GM18502 (cell line): Measurements from ENCODE around the gene SHC4.
"Not testable (repeated sequence)": the region's sequence is repeated elsewhere in the genome, so short reads cannot be mapped to it uniquely, and the experiment has no call there.

Experiments used
- ATAC-seq: cut with Tn5 transposase; IDR thresholded peaks from one replicate; pipeline ENCODE4 v1.9.1; 2021; ENCODE audit warnings: mild to moderate bottlenecking; ENCODE audit not compliant: unreplicated experiment, poor library complexity

Gene SHC4

DNA sequence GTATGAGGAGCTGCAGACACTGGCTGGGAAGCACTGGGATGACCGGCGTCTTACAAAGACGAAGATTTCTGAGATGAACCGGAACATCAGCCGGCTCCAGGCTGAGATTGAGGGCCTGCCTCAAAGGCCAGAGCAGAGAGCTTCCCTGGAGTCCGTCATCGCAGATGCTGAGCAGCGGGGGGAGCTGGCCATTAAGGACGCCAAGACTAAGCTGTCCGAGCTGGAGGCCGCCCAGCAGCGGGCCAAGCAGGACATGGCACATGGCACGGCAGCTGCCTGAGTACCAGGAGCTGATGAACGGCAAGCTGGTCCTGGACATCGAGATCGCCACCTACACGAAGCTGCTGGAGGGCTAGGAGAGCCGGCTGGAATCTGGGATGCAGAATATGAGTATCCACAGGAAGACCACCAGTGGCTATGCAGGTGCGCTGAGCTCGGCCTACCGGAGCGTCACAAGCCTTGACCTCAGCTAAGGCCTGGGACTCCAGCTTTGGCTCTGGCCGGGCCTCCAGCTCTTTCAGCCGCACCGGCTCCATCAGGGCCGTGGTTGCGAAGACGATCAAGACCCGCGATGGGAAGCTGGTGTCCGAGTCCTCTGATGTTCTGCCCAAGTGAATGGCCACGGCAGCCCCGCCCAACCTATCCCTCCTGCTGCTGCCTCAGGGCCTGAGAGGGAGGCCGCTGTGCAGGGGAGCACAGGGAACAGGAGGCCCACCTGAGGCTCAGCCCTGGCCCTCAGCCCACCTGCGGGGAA, 9.2 kb upstream of the SHC4 start:
- no peak for ATAC-seq

DNA sequence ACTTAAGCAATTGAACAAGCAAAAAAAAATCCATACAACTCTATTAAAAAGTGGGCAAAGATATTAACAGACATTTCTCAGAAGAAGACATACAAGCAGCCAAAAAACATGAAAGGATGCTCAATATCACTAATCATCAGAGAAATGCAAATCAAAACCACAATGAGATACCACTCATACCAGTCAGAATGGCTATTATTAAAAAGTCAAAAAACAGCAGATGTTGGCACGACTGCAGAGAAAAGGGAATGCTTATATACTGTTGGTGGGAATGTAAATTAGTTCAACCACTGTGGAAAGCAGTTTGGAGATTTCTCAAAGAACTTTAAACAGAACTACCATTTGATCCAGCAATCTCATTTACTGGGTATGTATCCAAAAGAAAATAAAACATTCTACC, 7.2 kb upstream of the SHC4 start:
- not testable (repeated sequence) for ATAC-seq

DNA sequence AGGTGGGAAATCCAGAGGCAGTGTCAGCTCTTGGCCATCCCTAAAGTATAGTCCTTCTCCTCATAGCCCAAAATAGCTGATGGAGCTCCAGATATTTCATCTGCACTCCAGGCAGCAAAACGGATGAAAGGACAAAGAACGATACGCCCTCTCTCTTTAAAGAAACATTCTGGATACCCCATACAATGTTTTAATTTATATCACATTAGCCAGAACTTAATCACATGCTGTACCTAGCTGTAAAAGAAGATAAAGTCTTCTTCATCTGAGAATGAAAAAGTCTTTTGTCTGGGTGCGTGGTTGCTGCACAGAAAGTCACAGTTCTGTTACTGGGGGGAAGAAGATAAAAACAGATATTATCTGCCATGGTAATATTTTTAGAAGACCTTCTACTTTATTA, 4.3 kb upstream of the SHC4 start:
- ATAC-seq, result no peak

DNA sequence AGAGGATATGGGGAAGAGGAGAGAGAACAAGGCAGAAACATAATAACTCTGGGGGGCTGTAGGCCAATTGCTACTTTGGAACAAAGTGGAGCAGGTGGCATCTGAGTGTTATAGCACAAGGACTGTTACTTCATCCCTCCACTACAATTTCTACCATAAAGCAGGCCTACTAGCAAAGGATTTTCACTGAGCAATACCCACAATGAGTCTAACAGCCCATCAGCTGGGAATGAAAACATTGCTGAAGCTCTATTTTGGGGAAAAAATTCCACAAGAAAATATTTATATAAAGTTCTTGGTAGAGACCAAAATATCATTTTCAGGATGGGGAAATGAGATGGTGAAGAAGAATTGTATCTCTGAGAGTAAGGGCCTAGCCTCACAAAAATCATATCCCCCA, 3.6 kb upstream of the SHC4 start:
- no peak for ATAC-seq

DNA sequence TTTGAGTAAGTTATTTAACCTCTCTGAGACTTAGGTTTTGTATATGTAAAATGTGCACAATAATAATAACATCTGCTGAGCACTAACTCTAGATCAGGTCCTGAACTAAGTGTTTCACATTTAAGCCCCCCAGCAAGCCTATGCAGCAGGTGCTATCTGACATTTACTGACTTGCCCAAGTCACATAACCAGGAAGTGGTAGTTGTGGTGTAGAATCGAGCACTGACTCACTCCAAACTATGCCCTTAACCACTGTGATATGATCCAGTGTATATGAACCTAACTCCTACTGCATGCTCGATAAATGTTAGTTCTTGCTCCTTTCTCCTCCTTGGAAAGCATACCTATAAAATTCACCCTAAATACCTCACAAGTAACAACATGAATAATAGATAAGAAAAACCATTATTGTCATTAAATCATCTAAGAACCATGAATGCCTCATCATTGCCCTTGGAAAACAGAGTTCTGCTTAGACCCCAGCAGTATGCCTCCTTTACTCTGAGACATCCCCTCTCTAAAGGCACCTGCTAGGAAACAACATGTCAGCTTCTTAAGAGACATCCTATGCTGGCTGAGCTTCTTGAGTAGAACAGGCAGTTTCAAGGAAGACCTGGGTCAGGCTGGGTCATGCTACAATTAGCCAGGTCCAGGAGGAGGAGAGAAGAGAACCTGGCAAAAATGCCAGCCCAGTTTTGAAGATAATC, 3.0 kb upstream of the SHC4 start:
- peak; percentile 79 for ATAC-seq

DNA sequence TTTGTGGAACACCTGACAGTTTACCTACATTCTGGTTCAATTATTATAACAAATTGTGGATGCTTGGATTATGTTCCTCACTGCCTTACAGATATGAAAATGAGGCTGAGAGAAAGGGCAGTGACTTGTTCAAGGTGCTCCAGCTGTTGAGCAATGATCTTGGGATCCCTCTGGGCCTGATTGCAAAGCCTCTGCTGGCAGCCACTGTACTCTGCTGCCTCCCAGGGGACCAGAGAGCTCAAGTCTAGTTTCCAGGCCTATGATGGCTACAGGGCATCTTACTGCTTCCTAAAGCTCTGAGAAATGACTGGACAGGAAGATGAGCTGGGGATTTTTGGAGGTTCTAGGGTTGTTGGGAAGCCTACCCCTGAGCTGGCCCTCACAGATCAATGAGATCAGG, 2.3 kb upstream of the SHC4 start:
- peak; percentile 74 for ATAC-seq

DNA sequence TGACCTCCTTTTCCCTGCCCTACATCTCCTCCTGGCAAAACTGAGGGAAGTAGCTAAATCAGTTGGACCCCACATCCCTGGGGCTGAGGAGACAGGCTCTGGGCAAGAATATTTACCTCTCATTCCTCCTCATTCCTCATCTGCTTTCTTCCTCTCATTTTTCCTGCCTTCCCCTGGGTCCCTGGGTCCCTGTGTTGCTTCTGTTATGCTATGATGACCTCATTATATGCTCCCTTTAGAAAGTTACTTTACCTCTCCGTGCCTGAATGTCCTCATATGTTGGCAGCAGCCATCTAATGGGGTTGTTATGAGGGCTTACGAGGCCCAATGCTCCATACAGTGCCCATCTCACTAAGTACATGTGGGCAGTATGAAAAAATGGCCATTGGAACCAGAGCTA, 1.2 kb upstream of the SHC4 start:
- ATAC-seq, result no peak

DNA sequence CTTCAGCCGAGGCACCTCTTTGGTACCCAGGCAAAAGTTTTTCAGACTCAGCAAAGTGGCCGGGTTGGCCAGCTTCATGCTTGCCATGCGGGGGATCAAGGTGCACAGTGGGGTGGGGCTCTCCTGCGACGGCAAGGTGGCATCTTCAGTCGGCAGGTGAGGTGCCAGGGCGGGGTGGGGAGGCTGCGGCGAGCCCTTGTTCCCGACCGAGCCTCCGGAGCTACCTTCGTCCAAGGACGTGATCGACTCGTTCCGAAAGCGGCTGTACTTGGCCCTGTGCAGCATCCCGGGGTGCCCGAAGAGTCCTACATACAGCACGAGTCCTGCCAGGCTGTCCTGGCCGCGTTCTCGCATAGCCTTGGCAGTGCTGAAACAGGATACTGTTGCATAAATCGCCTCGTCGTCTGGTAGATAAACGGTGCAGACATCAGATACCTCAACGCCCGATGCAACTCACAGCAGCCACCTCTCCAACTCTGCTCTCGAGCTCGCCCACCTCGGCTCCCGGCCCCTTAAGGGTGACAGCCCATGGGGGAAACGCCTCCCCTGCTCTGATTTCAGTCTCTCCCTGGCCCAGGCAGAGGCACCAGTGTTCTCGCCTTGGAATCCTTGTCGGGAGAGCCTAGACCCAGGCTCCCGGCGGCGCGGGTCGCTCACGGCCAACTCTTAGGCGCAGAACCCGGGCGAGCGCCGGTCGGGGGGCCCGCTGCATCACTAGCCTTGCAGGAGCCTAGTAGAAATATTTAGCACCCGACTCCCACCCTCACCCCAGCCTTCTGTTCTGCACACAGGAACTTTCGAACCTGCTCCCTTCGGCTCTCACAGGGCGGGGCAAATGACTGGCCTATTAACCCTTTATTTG, 826 bp downstream of the SHC4 start:
- ATAC-seq, result no peak

DNA sequence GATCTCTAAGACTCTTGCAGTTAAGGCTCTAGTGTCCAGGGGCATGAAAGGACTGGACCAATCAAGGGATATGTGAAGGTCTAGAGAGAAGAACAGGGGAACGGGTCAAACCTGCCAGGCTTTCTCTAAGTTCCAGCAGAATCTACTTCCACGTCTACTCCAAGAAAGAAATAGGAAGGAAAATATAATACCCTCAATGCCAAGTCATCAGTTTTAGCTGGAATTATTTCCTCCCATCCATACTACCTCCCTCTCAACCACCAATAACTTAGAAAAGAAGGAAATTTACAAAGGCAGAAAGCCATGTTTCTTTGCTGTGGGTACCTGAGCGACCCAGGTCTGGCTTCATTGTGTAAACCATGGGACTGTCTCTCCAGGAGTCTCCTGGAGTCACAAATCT, 7.8 kb downstream of the SHC4 start:
- no peak for ATAC-seq

DNA sequence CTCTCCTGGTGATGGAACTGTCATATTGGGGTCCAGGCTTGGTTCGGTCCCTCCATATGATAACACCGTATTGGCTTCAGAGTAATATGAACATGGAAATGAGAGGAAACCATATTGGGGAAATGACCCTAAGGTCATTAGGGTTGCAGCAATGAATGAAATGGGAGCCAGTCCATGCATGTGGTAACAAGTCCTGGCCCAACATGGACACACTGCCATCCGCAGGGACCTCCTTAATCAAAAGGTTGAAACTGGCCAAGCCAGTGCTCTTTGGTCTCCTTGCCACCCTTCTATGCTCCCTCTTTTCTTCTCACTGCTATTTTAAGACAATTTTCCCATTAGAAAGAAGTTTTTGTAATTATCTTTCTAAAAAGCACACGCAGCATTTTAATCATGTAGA, 8.3 kb downstream of the SHC4 start:
- no peak for ATAC-seq

DNA sequence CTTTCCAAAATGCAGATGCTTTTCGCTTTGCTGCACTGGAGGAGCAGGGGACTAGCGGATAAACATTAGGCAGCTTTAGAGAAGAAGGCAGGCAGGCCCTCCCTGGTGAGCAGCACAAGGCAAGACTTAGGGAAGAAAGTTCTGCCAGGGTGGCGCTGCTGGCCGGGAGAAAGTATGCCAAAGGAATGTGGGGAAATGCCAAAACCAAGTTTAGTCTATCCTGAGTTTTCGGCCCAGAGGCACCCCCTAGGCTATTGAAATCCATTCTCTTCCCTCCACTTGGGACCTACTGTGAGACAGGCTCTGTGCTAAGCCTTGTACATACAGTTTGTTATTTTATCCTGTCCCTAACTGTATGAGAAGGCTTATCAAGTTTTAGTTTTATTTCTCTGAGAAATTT, 9.2 kb downstream of the SHC4 start:
- no peak for ATAC-seq

DNA sequence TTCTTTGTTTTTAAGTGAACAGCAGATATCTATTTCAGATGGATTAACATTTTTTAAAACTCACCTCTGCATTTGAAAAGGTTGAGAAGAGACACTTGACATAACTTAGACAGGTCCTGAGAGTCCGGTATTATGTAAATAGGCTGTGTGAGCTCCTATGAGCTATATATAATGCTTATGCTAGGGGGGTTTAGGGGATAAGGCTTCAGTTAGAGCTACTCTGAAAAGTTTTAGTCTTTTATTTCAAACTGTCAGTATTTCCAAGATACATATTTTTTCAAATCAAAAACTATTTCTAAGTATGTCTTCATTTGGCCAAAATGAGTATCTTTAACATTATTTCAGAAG, 16.9 kb downstream of the SHC4 start:
- no peak for ATAC-seq

DNA sequence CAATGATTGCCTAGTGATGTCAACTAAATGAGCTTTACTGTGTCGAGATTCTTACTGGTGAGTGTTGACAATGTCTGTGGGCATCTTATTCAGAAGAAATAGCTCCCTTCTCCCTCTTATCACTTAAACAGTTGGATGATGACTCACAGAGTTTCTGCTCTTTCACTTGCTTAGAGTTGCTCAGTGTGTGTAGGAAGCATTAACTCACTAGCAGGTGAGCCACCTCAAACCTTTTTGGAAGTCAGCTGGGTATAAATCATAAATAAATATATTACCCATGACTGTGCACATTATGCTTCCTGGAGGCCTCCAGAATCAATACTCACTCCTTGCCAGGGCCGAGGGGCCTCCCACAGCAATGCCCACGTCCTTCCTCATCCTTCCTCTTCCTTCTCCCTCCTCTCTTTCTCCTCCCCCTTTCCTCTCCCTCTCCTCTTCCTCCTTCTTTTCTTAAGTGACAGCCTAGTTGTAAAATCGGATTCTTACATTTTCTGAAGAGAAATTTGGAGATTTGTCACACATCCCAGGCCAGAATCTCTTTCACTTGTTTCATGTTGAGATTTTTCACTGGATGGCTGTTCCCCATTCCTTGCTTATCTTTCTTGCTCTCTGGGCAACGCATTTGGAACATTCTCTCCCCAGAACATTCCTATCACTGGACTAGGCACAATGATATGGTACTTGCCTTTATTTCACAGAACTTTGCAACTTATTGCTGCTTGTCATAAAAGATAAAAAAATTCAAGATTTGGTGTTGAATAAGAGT, 17.5 kb downstream of the SHC4 start:
- ATAC-seq, result no peak

DNA sequence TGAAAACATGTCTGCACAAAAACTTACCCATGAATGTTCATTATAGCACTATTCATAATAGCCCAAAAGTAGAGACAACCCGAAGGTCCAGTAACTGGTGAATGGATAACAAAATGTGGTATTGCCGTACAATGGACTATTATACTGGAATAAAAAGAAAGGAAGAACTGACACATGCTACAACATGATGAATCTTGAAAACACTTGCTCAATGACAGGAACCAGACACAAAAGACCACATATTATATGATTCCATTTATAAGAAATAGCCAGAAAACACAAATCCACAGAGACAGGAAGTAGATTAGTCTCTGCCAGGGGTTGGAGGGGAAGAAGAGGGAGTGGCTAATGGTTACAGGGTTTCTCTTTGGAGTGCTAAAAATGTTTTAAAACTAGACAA, 18.3 kb downstream of the SHC4 start:
- no peak for ATAC-seq

DNA sequence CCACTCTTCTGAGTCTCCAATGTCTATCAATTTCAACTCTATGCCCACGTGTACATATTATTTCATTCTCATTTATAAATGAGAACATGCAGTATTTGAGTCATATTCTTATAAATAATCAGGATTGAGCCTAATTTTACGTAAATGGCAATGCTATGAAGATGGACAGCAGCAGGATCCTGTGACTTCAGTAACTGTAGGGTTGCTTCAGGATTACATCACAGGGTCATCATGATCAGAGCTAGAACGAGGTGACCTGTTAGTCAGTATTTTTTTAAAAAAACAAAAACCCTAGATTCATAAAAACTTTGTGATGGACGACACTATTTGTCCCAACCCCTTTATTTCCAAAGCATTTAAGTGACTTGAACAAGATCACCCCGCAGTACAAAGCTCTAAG, 21.8 kb downstream of the SHC4 start:
- no peak for ATAC-seq

DNA sequence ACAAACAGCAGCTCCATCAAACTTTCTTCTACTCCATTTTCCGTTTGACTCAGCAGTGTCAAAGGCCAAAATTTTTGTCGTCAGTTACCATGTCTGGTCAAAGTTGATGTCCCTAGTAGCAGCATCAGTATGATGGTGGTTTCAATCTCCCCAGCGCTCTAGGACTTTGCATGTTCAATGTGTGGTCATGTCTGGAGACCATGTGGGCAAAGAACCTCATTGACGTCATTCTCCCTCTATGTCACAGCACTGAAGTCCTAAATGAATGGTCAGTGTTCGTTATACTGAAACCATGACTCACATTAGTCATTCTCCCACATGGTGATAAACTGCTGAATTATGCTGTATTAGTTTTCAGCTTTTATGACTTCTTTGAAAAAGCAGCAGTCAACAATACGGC, 23.2 kb downstream of the SHC4 start:
- peak; percentile 88 for ATAC-seq

DNA sequence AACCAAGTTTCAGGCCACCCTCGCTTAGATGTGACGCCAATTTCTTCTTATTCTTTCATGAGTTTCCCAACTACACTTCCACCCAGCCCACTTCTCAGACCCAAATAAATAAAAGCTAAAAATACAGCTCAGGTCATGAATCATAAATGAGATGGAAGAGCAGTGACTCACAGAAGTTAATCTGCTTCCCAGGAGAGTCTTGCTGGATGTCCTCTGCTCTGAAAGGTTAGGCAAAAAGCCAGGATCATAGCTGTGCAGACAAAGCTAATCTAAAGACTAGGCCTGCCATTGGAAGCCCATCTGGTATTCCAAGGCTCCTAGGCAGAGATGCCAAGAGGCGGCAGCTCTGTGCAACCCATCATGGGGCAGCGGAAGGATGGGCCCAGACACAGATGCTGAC, 24.1 kb downstream of the SHC4 start:
- ATAC-seq, result no peak

DNA sequence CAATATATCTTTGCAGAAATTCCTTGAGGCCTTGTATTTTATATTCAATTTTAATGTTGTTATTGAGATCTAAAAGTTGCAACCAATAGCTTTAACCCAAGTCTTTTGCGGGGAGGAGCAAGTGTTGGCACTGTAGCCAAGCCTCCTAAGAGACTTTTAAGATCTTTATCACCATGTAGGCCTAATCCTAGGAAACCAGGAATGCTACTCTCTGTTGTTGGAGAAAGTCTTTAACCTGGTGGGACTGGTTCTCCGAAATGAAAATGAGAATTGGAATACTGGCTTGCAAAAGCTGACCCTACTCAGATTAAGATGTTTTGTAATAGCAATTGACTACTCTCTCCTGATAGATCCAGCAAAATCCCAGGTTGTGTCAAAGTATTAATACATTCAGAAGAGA, 25.8 kb downstream of the SHC4 start:
- ATAC-seq, result no peak

DNA sequence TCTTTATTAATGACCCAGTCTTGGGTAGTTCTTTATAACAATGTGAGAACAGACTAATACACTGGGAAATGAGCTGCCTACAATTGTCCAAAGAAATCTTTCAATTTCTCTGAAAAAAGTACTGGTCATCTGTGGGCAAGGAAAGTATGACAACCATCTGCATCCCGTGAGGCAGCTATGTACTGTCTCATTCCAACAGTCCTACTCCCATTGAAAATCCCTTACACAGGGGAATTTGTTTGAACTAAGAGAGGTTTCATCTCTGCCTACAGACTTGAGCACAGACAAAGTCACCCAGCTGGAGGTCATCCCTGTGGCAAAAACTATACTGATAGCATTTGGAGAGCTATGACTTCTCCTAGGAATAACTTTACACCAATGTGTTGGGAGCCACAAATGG, 27.1 kb downstream of the SHC4 start:
- ATAC-seq, result no peak

DNA sequence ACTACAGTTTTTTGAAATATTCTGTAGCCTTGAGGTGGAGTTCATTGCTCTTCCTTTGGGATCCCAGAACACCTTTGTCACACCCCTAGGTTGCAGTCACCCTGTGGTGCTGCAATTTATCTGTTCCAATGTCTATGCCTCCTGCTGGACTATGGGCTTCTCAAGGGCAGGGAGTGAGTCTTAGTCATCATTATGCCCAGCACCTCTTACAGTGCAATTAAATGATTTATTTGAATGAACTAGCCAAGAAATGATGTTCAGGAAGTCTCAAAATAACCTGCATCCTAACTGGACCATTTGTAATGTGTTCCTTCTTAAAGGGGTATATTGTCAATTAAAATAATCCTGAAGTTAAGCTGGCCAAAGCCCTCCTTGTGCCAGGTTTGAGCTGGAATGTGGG, 28.5 kb downstream of the SHC4 start:
- no peak for ATAC-seq

DNA sequence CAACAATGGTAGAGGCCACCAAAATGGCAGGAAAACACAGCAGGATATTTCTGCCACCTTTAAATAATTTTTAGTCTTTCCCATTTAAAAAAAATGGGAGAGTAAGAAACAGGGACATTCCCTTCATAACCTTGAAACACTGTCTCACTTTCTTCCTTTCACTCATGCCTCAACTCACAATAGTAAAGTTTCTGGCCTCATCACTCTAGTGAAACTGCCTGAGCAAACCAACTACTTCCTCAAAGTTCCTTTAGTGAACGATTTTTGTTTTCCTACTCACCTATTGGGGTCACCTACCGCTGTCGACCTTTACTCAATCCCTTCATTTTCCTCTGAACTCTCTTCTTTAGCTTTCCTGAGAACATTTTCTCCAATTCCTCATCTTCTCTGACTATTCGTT, 33.0 kb downstream of the SHC4 start:
- ATAC-seq, result no peak
